ENCODE data around the gene CDC42BPB. TPM values are rescaled to one million over a fixed set of nuclear protein-coding genes. Genes with fewer than 3 reads are reported as not detected.
"Not testable (repeated sequence)": the region's sequence is repeated elsewhere in the genome, so short reads cannot be mapped to it uniquely, and the experiment has no call there.

The CDC42BPB gene
- total RNA-seq, 1 donor from 2014 or later = 187 TPM

- Mint-ChIP-seq H3K36me3 (ENCODE audit: low read depth, unreplicated experiment) (peaks cover 4% of the 10 kb centered on the region), H3K9me3 (ENCODE audit: unreplicated experiment) (no peaks in the 10 kb centered on the region), H3K27me3 (ENCODE audit: unreplicated experiment) (peaks cover 7% of the 10 kb centered on the region), H3K27ac (ENCODE audit: unreplicated experiment) (no peak overlapping the region), H3K4me1 (ENCODE audit: unreplicated experiment) (no peaks in the 10 kb centered on the region), H3K4me3 (ENCODE audit: unreplicated experiment) (peak overlapping the region; percentile 26)
- TF ChIP-seq CTCF (IDR thresholded peaks at IDR 0.05; ENCODE audit: unreplicated experiment) = no peak
- DNase-seq (ENCODE audit: low spot score) = no peak
These were observed 159.1 kb downstream of the CDC42BPB start for GRCh38 chr14:102898298-102898697.

GRCh38 chr14:102897299-102898027 lies 159.9 kb downstream of the CDC42BPB start:
- Mint-ChIP-seq H3K4me3 (ENCODE audit: unreplicated experiment) (no peak overlapping the region), H3K9me3 (ENCODE audit: unreplicated experiment) (no peaks in the 10 kb centered on the region), H3K27ac (ENCODE audit: unreplicated experiment) (no peak overlapping the region), H3K4me1 (ENCODE audit: unreplicated experiment) (no peaks in the 10 kb centered on the region), H3K27me3 (ENCODE audit: unreplicated experiment) (peaks cover 5% of the 10 kb centered on the region), H3K36me3 (ENCODE audit: low read depth, unreplicated experiment) (peaks cover 4% of the 10 kb centered on the region)
- DNase-seq (ENCODE audit: low spot score) = no peak
- TF ChIP-seq CTCF (IDR thresholded peaks at IDR 0.05; ENCODE audit: unreplicated experiment) = no peak

GRCh38 chr14:102896735-102897134 lies 160.6 kb downstream of the CDC42BPB start:
- H3K27ac Mint-ChIP-seq (ENCODE audit: unreplicated experiment); H3K36me3 Mint-ChIP-seq (ENCODE audit: low read depth, unreplicated experiment); H3K27me3 Mint-ChIP-seq (ENCODE audit: unreplicated experiment); H3K9me3 Mint-ChIP-seq (ENCODE audit: unreplicated experiment); H3K4me3 Mint-ChIP-seq (ENCODE audit: unreplicated experiment); DNase-seq (ENCODE audit: low spot score); H3K4me1 Mint-ChIP-seq (ENCODE audit: unreplicated experiment): not testable (repeated sequence)

- no peak overlapping the region for H3K4me3 Mint-ChIP-seq (ENCODE audit: unreplicated experiment)
- H3K9me3 Mint-ChIP-seq (ENCODE audit: unreplicated experiment) = no peaks in the 10 kb centered on the region
- H3K27ac Mint-ChIP-seq (ENCODE audit: unreplicated experiment) = no peak overlapping the region
- DNase-seq (ENCODE audit: low spot score) = no peak
- H3K36me3 Mint-ChIP-seq (ENCODE audit: low read depth, unreplicated experiment) = peaks cover under 1% of the 10 kb centered on the region
- H3K27me3 Mint-ChIP-seq (ENCODE audit: unreplicated experiment) = peaks cover 1% of the 10 kb centered on the region
- TF ChIP-seq CTCF (IDR thresholded peaks at IDR 0.05; ENCODE audit: unreplicated experiment) = no peak
- no peaks in the 10 kb centered on the region for H3K4me1 Mint-ChIP-seq (ENCODE audit: unreplicated experiment)
These were observed 163.9 kb downstream of the CDC42BPB start for GRCh38 chr14:102893452-102893851.

- H3K36me3 Mint-ChIP-seq (ENCODE audit: low read depth, unreplicated experiment) = no peaks in the 10 kb centered on the region
- no peak overlapping the region for H3K4me3 Mint-ChIP-seq (ENCODE audit: unreplicated experiment)
- no peak for DNase-seq (ENCODE audit: low spot score)
- no peaks in the 10 kb centered on the region for H3K9me3 Mint-ChIP-seq (ENCODE audit: unreplicated experiment)
- TF ChIP-seq CTCF (IDR thresholded peaks at IDR 0.05; ENCODE audit: unreplicated experiment) = no peak
- peaks cover 1% of the 10 kb centered on the region for H3K27me3 Mint-ChIP-seq (ENCODE audit: unreplicated experiment)
- no peaks in the 10 kb centered on the region for H3K4me1 Mint-ChIP-seq (ENCODE audit: unreplicated experiment)
- no peak overlapping the region for H3K27ac Mint-ChIP-seq (ENCODE audit: unreplicated experiment)
These were observed 164.7 kb downstream of the CDC42BPB start for GRCh38 chr14:102892651-102893050.
